ENCODE measurements around the gene DEFB121. TPM values are rescaled to one million over a fixed set of nuclear protein-coding genes. Genes with fewer than 3 reads are reported as not detected.

The DEFB121 gene
- not detected in 2 replicates for total RNA-seq

GRCh38 chr20:31406115-31406514, at the start of gene DEFB121:
DEFB121 (minus strand) TSS chr20:31406215; CDS start chr20:31406152, 63 bp downstream.

GRCh38 chr20:31440012-31440659, 34.1 kb upstream of the DEFB121 start, which contains the start of gene DEFB123:
DEFB123 (plus strand) TSS chr20:31440632; CDS start chr20:31440699, 67 bp downstream.

GRCh38 chr20:31390490-31390889, 15.5 kb downstream of the DEFB121 start, which contains the start of gene DEFB119:
DEFB119 (minus strand) TSS chr20:31390590; CDS start chr20:31390483, 107 bp downstream.

GRCh38 chr20:31368301-31368700, 37.7 kb downstream of the DEFB121 start, which contains the start of gene DEFB118:
DEFB118 (plus strand) TSS chr20:31368601; CDS start chr20:31368651, 50 bp downstream.

Other genes with a start within 250 kb of the DEFB121 start
- gene DEFB115, start 148.6 kb downstream of the DEFB121 start, total RNA-seq: not detected in 2 replicates
- gene DEFB116, start 97.6 kb downstream of the DEFB121 start, total RNA-seq: not detected in 2 replicates
- gene DEFB118, start 37.6 kb downstream of the DEFB121 start, total RNA-seq: not detected in 2 replicates
- not detected in 2 replicates for gene DEFB119, start 15.6 kb downstream of the DEFB121 start, total RNA-seq
- gene DEFB123, start 34.4 kb upstream of the DEFB121 start, total RNA-seq: not detected in 2 replicates
- gene DEFB124, start 68.9 kb upstream of the DEFB121 start, total RNA-seq: not detected in 2 replicates
- under 0.01 TPM in 1 of 2 replicates, not detected in the other for gene REM1, start 69.1 kb upstream of the DEFB121 start, total RNA-seq
- gene HM13, start 108.2 kb upstream of the DEFB121 start, total RNA-seq: 76.9 and 84.2 TPM in 2 replicates
- 151 and 221 TPM in 2 replicates for gene ID1, start 199.1 kb upstream of the DEFB121 start, total RNA-seq
- gene COX4I2, start 231.7 kb upstream of the DEFB121 start, total RNA-seq: not detected in 2 replicates

All from myometrial cell (primary cell).